GM10266 (cell line): ENCODE results near the gene GSDMA.

ENCODE experiments used
- DNase-seq: peaks from one replicate; pipeline ENCODE4 v3.0.0; 2012; ENCODE audit errors: extremely low spot score
- CTCF ChIP-seq: IDR thresholded peaks from 2 replicates; pipeline ENCODE4 v1.5.1; 2012; ENCODE audit warnings: mild to moderate bottlenecking, low read depth; ENCODE audit not compliant: control insufficient read depth, insufficient read depth; ENCODE audit errors: missing control alignments

GSDMA gene

GRCh38 chr17:39935909-39936308, 26.9 kb upstream of the GSDMA start:
- DNase-seq = no peak
- no peak for TF ChIP-seq CTCF

- TF ChIP-seq CTCF = no peak
- DNase-seq = no peak
Measured at GRCh38 chr17:39937447-39937846, 25.4 kb upstream of the GSDMA start.

- DNase-seq = peak; percentile 62
- TF ChIP-seq CTCF = peak; percentile 24
Measured at GRCh38 chr17:39938140-39938869, 24.5 kb upstream of the GSDMA start.

GRCh38 chr17:39939106-39939505, 23.7 kb upstream of the GSDMA start:
- DNase-seq = no peak
- TF ChIP-seq CTCF = no peak

- DNase-seq = peak; percentile 72
- peak; percentile 41 for TF ChIP-seq CTCF
Measured at GRCh38 chr17:39939588-39940419, 23.0 kb upstream of the GSDMA start.

- no peak for TF ChIP-seq CTCF
- DNase-seq = no peak
Measured at GRCh38 chr17:39943702-39944392, 19.0 kb upstream of the GSDMA start.
